GM12874 (cell line): Measurements from ENCODE around the gene SHROOM3.

Experiments
- TF ChIP-seq, protein P1 (sequence below): IDR thresholded peaks from 2 replicates; pipeline ENCODE4 v1.5.1; 2011; ENCODE audit warnings: low read depth, mild to moderate bottlenecking, control low read depth, low read length, moderate library complexity; ENCODE audit not compliant: insufficient read depth

The SHROOM3 gene

DNA sequence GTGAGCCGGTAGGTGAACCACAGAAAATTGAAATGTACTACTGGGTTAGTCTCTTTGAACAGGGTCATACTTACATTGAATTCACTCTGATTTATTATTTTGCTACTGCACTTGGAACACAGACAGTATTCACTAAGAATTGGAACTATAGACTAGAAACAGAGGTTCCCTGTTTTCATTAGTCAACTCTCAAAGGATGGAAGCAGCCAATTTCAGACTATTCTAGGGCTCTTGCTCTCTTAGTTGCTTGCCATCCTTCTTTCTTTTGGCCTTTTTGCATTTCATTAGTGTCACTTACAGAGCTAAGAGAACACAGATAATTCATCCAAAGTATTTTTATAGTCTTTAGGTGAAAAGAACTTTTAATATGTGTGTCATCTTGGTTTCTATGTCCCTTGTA lies 52.6 kb downstream of the SHROOM3 start:
- TF ChIP-seq, protein P1, sequence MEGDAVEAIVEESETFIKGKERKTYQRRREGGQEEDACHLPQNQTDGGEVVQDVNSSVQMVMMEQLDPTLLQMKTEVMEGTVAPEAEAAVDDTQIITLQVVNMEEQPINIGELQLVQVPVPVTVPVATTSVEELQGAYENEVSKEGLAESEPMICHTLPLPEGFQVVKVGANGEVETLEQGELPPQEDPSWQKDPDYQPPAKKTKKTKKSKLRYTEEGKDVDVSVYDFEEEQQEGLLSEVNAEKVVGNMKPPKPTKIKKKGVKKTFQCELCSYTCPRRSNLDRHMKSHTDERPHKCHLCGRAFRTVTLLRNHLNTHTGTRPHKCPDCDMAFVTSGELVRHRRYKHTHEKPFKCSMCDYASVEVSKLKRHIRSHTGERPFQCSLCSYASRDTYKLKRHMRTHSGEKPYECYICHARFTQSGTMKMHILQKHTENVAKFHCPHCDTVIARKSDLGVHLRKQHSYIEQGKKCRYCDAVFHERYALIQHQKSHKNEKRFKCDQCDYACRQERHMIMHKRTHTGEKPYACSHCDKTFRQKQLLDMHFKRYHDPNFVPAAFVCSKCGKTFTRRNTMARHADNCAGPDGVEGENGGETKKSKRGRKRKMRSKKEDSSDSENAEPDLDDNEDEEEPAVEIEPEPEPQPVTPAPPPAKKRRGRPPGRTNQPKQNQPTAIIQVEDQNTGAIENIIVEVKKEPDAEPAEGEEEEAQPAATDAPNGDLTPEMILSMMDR: no peak

DNA sequence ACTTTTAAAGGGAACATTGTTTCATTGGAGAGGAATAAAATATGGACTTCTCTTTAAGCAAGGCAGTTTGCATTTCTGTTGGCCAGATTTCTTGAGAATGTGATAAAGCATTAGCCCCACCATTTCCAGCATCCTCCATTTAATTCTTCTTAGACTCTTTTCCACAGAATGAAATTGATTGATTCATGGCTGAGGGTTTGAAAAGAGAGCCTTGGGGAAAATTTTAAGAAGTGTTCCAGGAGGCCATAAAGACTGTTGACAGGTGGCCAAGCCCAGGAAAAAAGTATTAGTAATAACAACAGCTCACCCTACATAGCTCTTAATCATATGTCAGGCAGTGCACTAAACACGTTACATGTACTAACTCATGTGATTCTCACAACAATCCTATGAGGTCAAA lies 53.4 kb downstream of the SHROOM3 start:
- TF ChIP-seq, protein P1: no peak

GRCh38 chr4:76488888-76489685 lies 54.1 kb downstream of the SHROOM3 start:
- TF ChIP-seq, protein P1: no peak

DNA sequence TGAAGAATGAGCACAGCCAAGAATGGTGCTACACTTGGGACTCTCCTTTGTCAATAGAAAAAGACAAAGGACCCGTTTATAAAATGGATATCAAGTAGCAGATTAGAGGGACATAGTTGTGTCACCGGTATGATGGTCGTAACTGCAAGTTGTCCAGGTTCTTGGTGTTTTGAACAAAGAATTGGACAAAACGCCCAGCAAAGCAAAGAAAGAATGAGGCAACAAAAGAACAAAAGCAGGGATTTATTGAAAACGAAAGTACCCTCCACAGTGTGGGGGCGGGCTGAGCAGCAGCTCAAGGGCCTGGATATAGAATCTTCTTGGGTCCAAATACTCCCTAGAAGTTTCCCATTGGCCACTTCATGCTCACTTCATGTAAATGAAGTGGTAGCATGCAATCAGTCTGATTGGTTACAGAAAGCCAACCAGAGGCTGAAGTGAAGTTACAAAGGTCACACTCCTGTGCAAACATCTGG lies 54.7 kb downstream of the SHROOM3 start:
- TF ChIP-seq, protein P1: no peak

DNA sequence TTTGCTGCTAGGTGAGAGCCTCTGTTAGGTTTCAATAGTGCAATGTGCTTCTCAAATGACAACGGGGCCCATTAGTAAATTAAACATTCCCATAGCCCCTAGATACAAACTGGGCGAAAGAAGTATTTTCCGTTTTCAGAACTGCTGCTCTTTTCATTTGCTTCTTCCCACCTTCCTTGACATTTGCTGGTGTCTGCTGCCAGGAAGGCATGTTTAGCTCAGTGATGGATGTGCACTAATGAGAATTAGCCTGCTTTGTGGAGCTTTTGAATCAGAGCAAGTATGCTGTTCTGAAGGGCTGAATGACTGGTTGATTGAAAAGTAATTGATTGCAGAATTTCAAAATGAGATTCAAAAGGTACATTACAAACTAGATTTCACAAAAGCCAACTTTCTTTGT lies 57.0 kb downstream of the SHROOM3 start:
- TF ChIP-seq, protein P1: no peak

DNA sequence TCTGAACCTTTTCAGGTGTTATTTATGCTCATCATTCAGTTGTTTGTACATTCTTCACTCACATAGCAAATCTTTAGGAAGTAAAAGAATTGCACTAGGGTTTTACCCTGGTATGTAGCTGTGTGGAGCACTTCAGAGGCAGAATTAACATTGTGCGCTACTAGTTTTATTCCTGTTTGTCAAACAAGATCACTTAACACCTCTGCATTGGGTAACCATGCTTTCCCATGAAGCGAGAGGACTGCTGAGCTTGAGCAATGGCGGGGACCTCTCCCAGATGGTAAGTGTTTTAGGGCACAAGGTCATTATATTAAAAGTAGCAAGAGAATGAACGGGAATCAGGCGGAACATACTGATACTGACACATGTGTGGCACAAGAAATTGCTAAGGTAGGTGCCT lies 59.2 kb downstream of the SHROOM3 start:
- TF ChIP-seq, protein P1: no peak

DNA sequence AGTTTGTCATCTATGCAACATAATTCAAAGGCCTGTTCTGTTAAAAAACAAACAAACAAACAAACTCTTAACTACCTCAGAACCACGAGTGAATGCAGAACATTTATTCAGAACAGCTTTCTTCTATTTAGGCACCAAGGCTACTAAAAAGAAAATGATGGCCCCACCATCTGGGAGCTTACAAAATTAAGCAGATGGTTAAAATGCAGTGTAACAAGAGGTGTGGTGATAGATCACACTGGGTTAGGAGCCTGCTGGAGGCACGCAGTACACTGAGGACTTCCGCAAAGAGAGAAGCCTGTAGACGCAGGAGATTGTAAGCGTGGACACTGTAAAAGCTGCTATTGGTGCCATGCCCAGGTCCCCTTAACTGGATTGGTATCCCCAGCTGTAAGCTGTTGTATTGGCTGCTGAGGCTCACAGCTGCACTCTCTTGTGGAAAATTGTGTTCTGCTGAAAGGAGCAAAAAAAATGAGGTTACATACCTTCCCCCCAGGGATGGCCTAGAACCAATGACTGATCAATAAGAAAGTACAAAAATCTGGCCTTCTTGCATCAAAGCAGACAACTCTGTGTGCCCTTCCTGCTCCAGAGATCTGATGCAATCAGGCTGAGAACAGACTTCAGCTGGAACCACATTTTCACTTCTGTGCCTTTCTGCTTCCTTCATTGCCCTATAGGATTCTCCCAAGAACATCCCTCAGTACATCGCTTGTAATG lies 60.0 kb downstream of the SHROOM3 start:
- TF ChIP-seq, protein P1: no peak
